Measurements from ENCODE around the gene UBE4B. TPM values are rescaled to one million over a fixed set of nuclear protein-coding genes. Genes with fewer than 3 reads are reported as not detected.

The UBE4B gene
- 12.1 to 13.6 TPM (median 12.7 TPM) in 5 replicates for total RNA-seq (2022; extraction: Qiagen RNA extraction)

GRCh38 chr1:10032590-10033358 lies at the start of gene UBE4B:
TSS of gene UBE4B (plus strand) at chr1:10032958. CDS start at chr1:10033671, 713 bp downstream.

GRCh38 chr1:9996624-9997582 lies 35.9 kb upstream of the UBE4B start, which contains the start of gene RBP7:
TSS of gene RBP7 (plus strand) at chr1:9997228. CDS start at chr1:9997259, 31 bp downstream.

DNA sequence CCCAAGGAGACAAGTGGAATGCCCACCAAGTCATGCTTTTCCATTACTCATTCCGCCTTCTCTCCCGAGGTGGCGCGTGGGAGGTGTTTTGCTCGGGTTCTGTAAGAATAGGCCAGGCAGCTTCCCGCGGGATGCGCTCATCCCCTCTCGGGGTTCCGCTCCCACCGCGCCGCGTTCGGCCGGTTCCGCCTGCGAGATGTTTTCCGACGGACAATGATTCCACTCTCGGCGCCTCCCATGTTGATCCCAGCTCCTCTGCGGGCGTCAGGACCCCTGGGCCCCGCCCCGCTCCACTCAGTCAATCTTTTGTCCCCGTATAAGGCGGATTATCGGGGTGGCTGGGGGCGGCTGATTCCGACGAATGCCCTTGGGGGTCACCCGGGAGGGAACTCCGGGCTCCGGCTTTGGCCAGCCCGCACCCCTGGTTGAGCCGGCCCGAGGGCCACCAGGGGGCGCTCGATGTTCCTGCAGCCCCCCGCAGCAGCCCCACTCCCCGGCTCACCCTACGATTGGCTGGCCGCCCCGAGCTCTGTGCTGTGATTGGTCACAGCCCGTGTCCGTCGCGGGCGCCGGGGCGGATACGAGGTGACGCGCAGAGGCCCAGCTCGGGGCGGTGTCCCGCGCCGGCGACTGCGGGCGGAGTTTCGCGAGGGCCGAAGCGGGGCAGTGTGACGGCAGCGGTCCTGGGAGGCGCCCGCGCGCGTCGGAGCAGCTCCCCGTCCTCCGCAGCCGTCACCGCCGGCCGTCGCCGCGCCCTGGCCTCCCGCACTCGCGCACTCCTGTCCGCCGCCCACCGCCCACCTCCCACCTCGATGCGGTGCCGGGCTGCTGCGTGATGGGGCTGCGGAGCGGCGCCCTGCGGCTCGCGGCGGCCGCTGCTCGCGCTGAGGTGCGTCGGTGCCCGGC lies 177.4 kb downstream of the UBE4B start, which contains the start of gene KIF1B:
Gene KIF1B, plus strand, starts transcription at position 666 of the 906 bp plus-strand sequence. CDS start 21,759 bp downstream, outside the sequence.

Other genes starting within 250 kb of the UBE4B start
- gene CLSTN1, start 209.0 kb upstream of the UBE4B start, total RNA-seq (2022; extraction: Qiagen RNA extraction) = 59.0 to 63.5 TPM (median 60.7 TPM) in 5 replicates
- gene CTNNBIP1, start 122.7 kb upstream of the UBE4B start, total RNA-seq (2022; extraction: Qiagen RNA extraction) = 8.7 to 10.9 TPM (median 10.8 TPM) in 5 replicates
- gene LZIC, start 89.6 kb upstream of the UBE4B start, total RNA-seq (2022; extraction: Qiagen RNA extraction) = 17.5 to 27.7 TPM (median 18.9 TPM) in 5 replicates
- 2.0 to 3.5 TPM (median 2.2 TPM) in 5 replicates for gene NMNAT1, start 89.5 kb upstream of the UBE4B start, total RNA-seq (2022; extraction: Qiagen RNA extraction)
- gene RBP7, start 35.7 kb upstream of the UBE4B start, total RNA-seq (2022; extraction: Qiagen RNA extraction) = 4.8 to 6.0 TPM (median 5.2 TPM) in 5 replicates
- 10.4 to 14.8 TPM (median 12.6 TPM) in 5 replicates for gene KIF1B, start 177.6 kb downstream of the UBE4B start, total RNA-seq (2022; extraction: Qiagen RNA extraction)